ENCODE data around the gene RPH3AL.

- TF ChIP-seq CTCF (IDR thresholded peaks at IDR 0.05 in 8 of 11, conservative IDR thresholded peaks at IDR 0.05 in 3 of 11) (no peak), POLR2AphosphoS5 (IDR thresholded peaks at IDR 0.05) (no peak), POLR2A (IDR thresholded peaks at IDR 0.05) (no peak)
These were observed 1.2 kb downstream of the RPH3AL start for GRCh38 chr17:351449-351738.
